Stomach (tissue), 9 donors: ENCODE measurements around the gene CCDC14. TPM values are rescaled to one million over a fixed set of nuclear protein-coding genes. Genes with fewer than 3 reads are reported as not detected.
"Not testable (repeated sequence)": the region's sequence is repeated elsewhere in the genome, so short reads cannot be mapped to it uniquely, and the experiment has no call there.

Experiments used
- DNase-seq, 2 donors: peaks; one replicate each; pipeline versions ENCODE4 v3.0.0 to v3.0.0-alpha.2; 2013 to 2019
- H3K27ac ChIP-seq, 5 donors: fragments of 200-600 bp in 4 of 5; sonication (generic) in 4 of 5; one replicate each; pipeline ENCODE4 v1.5.1; 2013 to 2019; ENCODE audit warnings: mild to moderate bottlenecking in 1 of 5, moderate library complexity in 1 of 5
- H3K27me3 ChIP-seq, 3 donors: fragments of 200-600 bp; sonication (generic); one replicate each; pipeline ENCODE4 v1.5.1; 2017 to 2019; ENCODE audit warnings: mixed run types in 1 of 3
- H3K36me3 ChIP-seq, 4 donors: fragments of 200-600 bp; sonication (generic); 1 replicate in 3 of 4; 2 replicates in 1 of 4; pipeline ENCODE4 v1.5.1; 2016 to 2019
- H3K4me1 ChIP-seq, 4 donors: fragments of 200-600 bp; sonication (generic); one replicate each; pipeline ENCODE4 v1.5.1; 2016 to 2019
- H3K4me3 ChIP-seq, 4 donors: fragments of 200-600 bp; sonication (generic) in 3 of 4; one replicate each; pipeline ENCODE4 v1.5.1; 2016 to 2019; ENCODE audit warnings: mild to moderate bottlenecking in 1 of 4
- H3K9me3 ChIP-seq, 4 donors: fragments of 200-600 bp; sonication (generic); one replicate each; pipeline ENCODE4 v1.5.1; 2016 to 2019
- EP300 ChIP-seq: sonication (generic); formaldehyde crosslinking; IDR thresholded peaks from one replicate; pipeline ENCODE4 v1.6.1; 2017; ENCODE audit warnings: antibody characterized with exemption
- POLR2A ChIP-seq, 4 donors: fragments of 450-650 bp; IDR thresholded peaks; one replicate each; pipeline ENCODE4 v1.6.1; 2016; ENCODE audit warnings: antibody characterized with exemption in 4 of 4, control low read depth in 2 of 4, mild to moderate bottlenecking in 1 of 4, moderate library complexity in 1 of 4
- POLR2AphosphoS5 ChIP-seq, 3 donors: sonication (generic); formaldehyde crosslinking; IDR thresholded peaks; one replicate each; pipeline ENCODE4 v1.6.1; 2016; ENCODE audit warnings: antibody characterized with exemption in 3 of 3
- WGBS, 5 donors: extraction: QIAGEN DNeasy Blood & Tissue Kit in 3 of 5; methylation state at CpG; one replicate each; pipeline versions ENCODE4 v1.1.5 to v1.1.7; 2013 to 2018; 5-methylcytosine and 5-hydroxymethylcytosine counted together
- intact Hi-C: fragments of 100-400 bp; cut with DNase I; formaldehyde crosslinking; loops from one replicate; pipeline ENCODE4 v1.15.1; 2023; ENCODE audit warnings: low total_unique reads
- polyA plus RNA-seq, 3 donors: library from polyadenylated mRNA; stranded (reverse); fragments of 200-250 nt; gene quantifications; one replicate each; pipeline ENCODE4 v1.2.3, GENCODE V29; 2013
- total RNA-seq, 5 donors: library from RNA; depleted of rRNA; stranded (reverse); fragments of >200 nt; gene quantifications; one replicate each; pipeline versions ENCODE4 v1.1.0 to v1.2.3, GENCODE V29; 2014 to 2016
- TF ChIP-seq, protein P1 (sequence below), 7 experiments: fragments of 450-650 bp in 4 of 7; fragments of 200-600 bp in 3 of 7; sonication (generic) in 3 of 7; IDR thresholded peaks; one replicate each; pipeline ENCODE4 v1.5.1; 2016 to 2019; ENCODE audit warnings: antibody characterized with exemption in 7 of 7, control low read depth in 2 of 7, mild to moderate bottlenecking in 1 of 7
- donor health status: healthy with polysubstance abuse.
- donor health status: Bipolar disorder and iron deficiency.
- donor health status: healthy.

Gene CCDC14
- total and polyA plus RNA-seq, 8 donors, result 3.9 to 127 (median 61.1) TPM

DNA sequence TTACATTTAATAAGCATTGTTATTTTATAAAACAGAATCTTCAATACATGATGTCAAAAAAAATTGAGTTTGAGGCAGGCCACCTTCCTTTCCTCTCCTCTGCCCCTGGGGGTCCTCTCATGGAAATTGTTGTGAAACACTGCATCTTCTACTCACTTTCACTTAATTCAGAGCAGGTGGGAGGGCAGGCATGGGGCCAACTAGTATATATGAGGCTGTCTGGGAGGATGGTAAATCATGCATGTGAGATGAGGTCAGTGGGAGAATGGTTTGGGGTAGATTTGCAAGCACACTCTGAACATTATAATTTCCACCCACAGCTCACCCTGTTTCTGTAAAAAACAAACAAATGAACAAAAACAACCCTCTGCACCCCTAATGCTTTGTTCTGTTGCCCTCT is 10.4 kb upstream of the CCDC14 start:
- DNase-seq, result no peak
- TF ChIP-seq POLR2A (IDR thresholded peaks at IDR 0.05) (no peak), EP300 (no peak), POLR2AphosphoS5 (IDR thresholded peaks at IDR 0.05) (no peak)
- TF ChIP-seq, protein P1, sequence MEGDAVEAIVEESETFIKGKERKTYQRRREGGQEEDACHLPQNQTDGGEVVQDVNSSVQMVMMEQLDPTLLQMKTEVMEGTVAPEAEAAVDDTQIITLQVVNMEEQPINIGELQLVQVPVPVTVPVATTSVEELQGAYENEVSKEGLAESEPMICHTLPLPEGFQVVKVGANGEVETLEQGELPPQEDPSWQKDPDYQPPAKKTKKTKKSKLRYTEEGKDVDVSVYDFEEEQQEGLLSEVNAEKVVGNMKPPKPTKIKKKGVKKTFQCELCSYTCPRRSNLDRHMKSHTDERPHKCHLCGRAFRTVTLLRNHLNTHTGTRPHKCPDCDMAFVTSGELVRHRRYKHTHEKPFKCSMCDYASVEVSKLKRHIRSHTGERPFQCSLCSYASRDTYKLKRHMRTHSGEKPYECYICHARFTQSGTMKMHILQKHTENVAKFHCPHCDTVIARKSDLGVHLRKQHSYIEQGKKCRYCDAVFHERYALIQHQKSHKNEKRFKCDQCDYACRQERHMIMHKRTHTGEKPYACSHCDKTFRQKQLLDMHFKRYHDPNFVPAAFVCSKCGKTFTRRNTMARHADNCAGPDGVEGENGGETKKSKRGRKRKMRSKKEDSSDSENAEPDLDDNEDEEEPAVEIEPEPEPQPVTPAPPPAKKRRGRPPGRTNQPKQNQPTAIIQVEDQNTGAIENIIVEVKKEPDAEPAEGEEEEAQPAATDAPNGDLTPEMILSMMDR (IDR thresholded peaks at IDR 0.05), result no peak
- Histone ChIP-seq H3K4me1 (no peaks in the 10 kb centered on the region), H3K27ac (no peak overlapping the region), H3K27me3 (peaks cover 0 to 6% (median 0%) of the 10 kb centered on the region in 3 donors), H3K36me3 (no peaks in the 10 kb centered on the region), H3K4me3 (no peak overlapping the region), H3K9me3 (no peaks in the 10 kb centered on the region)
- intact Hi-C loops, result no loop called here

DNA sequence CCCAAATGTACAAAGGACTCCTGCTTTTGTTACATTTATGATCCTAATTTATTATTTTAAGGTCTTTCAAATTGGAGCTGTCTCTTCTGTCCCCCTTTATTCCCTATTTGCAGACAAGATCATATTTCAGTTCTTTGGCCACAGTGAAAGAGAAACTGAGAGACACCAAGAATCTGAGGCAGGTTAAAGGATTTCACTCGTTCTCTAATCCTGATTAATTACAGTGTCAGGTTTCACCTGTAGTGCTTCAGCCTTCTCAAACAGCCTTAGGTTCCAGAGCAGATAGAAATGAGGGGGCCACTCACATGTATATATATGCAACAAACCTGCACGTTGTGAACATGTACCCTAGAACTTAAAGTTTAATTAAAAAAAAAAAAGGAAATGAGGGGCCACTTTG is 6.2 kb upstream of the CCDC14 start:
- H3K27me3 ChIP-seq, intact Hi-C loops, H3K9me3 ChIP-seq, H3K4me1 ChIP-seq, H3K4me3 ChIP-seq, DNase-seq, H3K36me3 ChIP-seq, H3K27ac ChIP-seq: not testable (repeated sequence)
- 18 to 27% (median 26%) methylated on average over 2 of the region's 2 CpGs for WGBS, 5 donors

GRCh38 chr3:123966799-123967198 is 5.8 kb upstream of the CCDC14 start:
- H3K36me3 ChIP-seq, H3K4me1 ChIP-seq, H3K9me3 ChIP-seq, DNase-seq, H3K27ac ChIP-seq, H3K27me3 ChIP-seq, intact Hi-C loops, H3K4me3 ChIP-seq: not testable (repeated sequence)
- 46 to 83% (median 55%) methylated on average over 1 of the region's 1 CpG for WGBS, 5 donors

DNA sequence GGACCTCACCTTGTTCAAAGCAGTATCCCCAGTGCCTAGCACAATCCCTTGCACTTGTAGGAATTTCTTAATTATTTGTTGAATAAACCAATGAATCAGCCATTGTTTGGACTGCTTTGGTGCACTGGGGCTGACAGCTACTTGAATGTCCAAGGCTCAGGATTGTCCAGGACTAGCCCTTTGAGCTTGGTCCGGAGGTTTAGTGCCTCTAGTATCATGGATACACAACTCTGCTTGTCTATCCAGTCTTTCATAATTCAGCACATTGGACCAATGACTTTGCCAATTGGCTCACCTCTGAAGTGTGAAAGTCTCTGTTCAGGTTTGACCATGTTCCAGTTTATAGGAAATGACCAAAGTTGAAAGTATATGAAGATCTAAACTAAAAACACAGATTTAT is 3.8 kb upstream of the CCDC14 start:
- H3K4me1 ChIP-seq, result peaks cover 4 to 17% (median 8%) of the 10 kb centered on the region in 4 donors
- H3K9me3 ChIP-seq, H3K4me3 ChIP-seq, H3K27ac ChIP-seq, intact Hi-C loops, H3K36me3 ChIP-seq, H3K27me3 ChIP-seq, DNase-seq: not testable (repeated sequence)
- 71 to 91% (median 83%) methylated on average over 1 of the region's 1 CpG for WGBS, 5 donors

GRCh38 chr3:123961508-123961856 is 453 bp upstream of the CCDC14 start:
- intact Hi-C loops, result no loop called here
- no peaks in the 10 kb centered on the region for H3K36me3 ChIP-seq
- TF ChIP-seq, protein P1 (IDR thresholded peaks at IDR 0.05), result no peak
- peak overlapping the region; percentile 65 to 85 (median 72) for H3K4me3 ChIP-seq
- H3K27me3 ChIP-seq, result no peaks in the 10 kb centered on the region
- peak overlapping the region; percentile 74 to 90 (median 89) for H3K27ac ChIP-seq
- no peaks in the 10 kb centered on the region for H3K9me3 ChIP-seq
- WGBS, 5 donors, result 4 to 8% (median 7%) methylated on average over 15 of the region's 15 CpGs
- H3K4me1 ChIP-seq, result peaks cover 7 to 17% (median 9%) of the 10 kb centered on the region in 4 donors
- no peak for DNase-seq

DNA sequence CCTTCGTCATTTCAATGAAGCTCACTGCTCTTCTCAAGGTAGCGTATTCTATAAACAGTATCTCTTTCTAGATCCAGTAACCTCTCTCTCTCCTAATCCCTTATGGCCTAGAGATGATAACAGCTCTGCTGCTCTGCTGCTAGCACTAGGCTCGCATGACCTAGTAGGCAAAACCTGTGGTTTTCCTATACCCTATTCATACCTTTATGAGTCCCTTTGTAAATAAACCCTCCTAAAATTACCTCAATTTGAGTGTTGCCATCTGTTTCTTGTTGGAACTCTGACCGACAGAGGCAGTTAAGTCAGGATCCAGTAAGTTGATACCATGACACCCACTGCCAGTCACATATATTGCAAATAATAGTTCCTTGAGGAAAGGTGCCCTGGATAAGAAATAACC is 7.3 kb downstream of the CCDC14 start:
- no peak for DNase-seq
- H3K27me3 ChIP-seq, result no peaks in the 10 kb centered on the region
- no peaks in the 10 kb centered on the region for H3K9me3 ChIP-seq
- peaks cover 6 to 38% (median 22%) of the 10 kb centered on the region in 4 donors for H3K36me3 ChIP-seq
- no peak for TF ChIP-seq POLR2A (IDR thresholded peaks at IDR 0.05)
- no peak for TF ChIP-seq POLR2AphosphoS5 (IDR thresholded peaks at IDR 0.05)
- TF ChIP-seq EP300, result no peak
- TF ChIP-seq, protein P1 (IDR thresholded peaks at IDR 0.05), result no peak
- no peak overlapping the region for H3K4me3 ChIP-seq
- WGBS, 5 donors, result 88 to 96% (median 90%) methylated on average over 4 of the region's 4 CpGs
- intact Hi-C loops, result no loop called here
- no peak overlapping the region for H3K27ac ChIP-seq
- H3K4me1 ChIP-seq, result peaks cover 0 to 10% (median 2%) of the 10 kb centered on the region in 4 donors
